GM10266 (cell line): Measurements from ENCODE around the gene POLR3H.

Experiments
- DNase-seq: peaks from one replicate; pipeline ENCODE4 v3.0.0; 2012; ENCODE audit errors: extremely low spot score
- TF ChIP-seq, protein P1 (sequence below): IDR thresholded peaks from 2 replicates; pipeline ENCODE4 v1.5.1; 2012; ENCODE audit warnings: mild to moderate bottlenecking, low read depth; ENCODE audit not compliant: control insufficient read depth, insufficient read depth; ENCODE audit errors: missing control alignments

Gene POLR3H

DNA sequence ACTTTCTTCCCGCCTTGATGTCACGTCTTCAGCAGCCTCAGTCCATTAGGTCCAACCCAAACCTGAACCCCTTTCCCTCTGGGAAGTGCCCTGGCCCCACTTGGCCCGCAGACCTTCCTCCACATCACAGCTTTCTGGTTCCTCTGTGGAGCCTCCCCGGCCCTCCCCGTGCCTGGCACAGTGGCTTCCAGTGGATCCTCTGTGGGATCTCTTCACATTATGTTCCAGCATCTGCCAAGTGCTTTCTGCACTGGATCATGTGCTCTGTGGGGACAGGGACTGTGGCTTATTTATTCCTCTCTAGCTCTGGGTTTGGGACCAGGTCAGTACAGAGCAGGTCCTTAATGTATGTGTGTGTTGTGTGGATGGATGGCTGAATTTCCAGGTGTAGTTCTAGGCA, 30.9 kb downstream of the POLR3H start:
- DNase-seq = no peak
- TF ChIP-seq, protein P1, sequence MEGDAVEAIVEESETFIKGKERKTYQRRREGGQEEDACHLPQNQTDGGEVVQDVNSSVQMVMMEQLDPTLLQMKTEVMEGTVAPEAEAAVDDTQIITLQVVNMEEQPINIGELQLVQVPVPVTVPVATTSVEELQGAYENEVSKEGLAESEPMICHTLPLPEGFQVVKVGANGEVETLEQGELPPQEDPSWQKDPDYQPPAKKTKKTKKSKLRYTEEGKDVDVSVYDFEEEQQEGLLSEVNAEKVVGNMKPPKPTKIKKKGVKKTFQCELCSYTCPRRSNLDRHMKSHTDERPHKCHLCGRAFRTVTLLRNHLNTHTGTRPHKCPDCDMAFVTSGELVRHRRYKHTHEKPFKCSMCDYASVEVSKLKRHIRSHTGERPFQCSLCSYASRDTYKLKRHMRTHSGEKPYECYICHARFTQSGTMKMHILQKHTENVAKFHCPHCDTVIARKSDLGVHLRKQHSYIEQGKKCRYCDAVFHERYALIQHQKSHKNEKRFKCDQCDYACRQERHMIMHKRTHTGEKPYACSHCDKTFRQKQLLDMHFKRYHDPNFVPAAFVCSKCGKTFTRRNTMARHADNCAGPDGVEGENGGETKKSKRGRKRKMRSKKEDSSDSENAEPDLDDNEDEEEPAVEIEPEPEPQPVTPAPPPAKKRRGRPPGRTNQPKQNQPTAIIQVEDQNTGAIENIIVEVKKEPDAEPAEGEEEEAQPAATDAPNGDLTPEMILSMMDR = no peak

DNA sequence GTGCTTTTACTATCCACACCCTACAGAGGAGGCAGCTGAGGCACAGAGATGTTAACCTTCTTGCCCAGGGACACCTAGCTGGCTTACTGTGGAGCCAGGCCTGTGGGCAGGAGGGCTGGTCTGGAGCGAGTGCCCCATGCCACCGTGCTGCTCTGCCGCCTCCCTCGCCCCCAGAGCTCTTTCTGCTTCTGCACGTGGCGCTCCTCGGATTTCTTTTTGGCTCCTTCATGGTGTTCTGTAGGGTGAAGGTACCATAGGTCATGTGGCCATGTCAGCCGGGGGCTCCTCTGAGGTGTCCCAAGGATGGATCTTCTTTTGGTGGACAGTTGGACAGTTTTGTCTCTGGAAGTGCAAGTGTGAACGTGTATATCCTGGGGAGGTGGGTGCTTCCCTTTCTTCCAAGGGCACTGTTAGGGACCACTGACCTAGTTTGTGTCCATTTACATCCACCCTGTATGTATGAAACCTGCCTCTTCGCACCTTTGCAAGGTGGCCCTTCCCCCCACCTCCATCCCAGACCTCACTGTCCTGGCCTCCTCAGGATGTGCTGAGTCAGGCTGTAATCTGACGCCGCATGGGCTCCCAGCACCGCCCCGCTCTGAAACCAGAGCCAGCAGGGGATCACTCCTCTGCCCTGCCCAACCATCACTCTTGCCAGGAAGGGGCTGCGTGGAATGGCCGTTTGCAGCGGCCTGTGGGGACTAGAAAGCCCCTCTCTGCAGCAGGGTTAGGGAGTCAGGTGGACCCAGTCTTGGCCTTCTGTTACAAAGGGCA, 31.7 kb downstream of the POLR3H start:
- no peak for DNase-seq
- TF ChIP-seq, protein P1 = no peak

DNA sequence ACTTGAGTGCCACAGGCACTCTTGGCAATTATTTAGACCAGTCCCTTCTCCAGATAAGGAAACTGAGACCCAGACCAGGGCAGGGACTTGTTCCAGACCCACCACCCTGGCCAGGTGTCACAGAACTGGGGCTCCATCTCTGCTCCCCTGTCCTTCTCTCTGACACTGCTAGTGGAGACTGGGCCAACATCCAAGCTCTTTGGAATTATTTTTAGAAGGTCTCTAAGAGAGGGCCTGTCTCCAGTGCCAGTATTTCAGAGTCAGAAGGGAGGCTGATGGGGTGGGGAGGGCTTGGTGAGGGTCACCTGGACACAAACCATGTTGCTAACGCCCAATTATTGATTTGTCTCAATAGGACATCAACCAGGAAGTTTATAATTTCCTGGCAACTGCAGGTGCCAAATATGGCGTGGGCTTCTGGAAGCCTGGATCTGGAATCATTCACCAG, 32.7 kb downstream of the POLR3H start:
- TF ChIP-seq, protein P1 = no peak
- DNase-seq = no peak

DNA sequence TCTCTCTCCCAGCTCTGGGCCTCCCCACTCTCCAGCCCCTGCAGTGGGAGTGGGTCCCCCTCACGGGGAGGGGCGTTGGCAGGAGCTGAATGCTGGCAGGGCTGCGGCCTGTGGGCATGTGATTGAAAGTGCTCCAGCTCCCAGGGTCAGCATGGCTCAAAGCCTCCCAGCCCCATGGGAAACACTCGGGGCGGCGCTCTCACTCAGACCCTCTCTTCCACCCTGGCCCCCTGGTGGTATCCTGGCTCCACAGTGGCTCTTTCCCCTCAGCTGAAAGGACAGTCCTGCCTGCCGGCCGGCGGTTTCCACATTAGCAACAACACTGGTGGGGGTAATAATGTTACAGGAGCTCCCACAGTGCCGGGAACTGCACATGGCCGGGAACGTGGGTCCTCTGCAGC, 35.5 kb downstream of the POLR3H start:
- TF ChIP-seq, protein P1 = no peak
- DNase-seq = no peak

GRCh38 chr22:41507330-41508063, 36.8 kb downstream of the POLR3H start:
- TF ChIP-seq, protein P1 = no peak
- no peak for DNase-seq

DNA sequence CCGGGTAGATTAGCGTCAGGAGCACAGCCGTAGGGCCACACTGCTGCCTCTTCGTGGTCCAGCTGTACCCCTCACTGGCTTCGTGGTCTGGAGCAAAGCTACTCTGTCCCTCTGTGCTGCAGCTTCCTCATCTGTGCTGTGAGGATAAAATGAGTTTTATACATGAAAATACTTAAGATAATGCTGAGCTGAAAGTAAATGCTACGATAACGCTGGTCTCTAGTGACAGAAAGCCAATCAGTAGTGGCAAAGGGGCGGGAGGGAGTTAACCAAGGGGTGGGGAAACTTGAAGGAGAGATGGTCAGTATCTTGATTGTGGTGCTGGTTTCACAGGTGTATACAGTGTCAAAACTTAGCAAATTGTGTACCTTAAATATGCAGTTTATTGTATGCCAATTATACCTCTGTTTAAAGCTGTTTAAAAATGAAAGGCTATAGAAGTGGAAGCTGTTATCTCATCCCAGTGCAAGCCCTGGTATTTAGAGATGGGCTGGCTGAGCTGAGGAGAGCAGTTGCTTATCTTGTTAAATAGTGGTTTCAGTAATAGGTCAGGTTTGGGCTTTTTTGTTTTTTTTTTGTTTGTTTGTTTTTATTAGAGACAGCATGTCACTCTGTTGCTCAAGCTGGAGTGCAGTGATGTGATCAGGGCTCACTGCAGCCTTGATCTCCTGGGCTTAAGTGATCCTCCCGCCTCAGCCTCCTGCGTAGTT, 38.6 kb downstream of the POLR3H start:
- TF ChIP-seq, protein P1 = no peak
- no peak for DNase-seq
